SU-DHL-6 (cell line): ENCODE data around the gene KLHL2.

Experiments used
- H2AFZ ChIP-seq: fragments of 200-600 bp; sonication (generic); 2 replicates; pipeline ENCODE4 v1.6.1; 2014; ENCODE audit warnings: low read depth, mild to moderate bottlenecking, moderate library complexity, mixed read lengths, antibody characterized with exemption, low read length; ENCODE audit not compliant: severe bottlenecking
- H3F3A ChIP-seq: fragments of 200-600 bp; shearing (Covaris generic); 2 replicates; pipeline ENCODE4 v1.6.0; 2016; ENCODE audit warnings: antibody characterized with exemption, mild to moderate bottlenecking; ENCODE audit not compliant: insufficient read depth
- H3K27ac ChIP-seq: fragments of 200-600 bp; sonication (generic); 2 replicates; pipeline ENCODE4 v1.5.1; 2016; ENCODE audit warnings: low read depth, mild to moderate bottlenecking, low read length, moderate library complexity, mixed read lengths
- H3K27me3 ChIP-seq: fragments of 200-600 bp; sonication (generic), shearing (Covaris generic); 2 replicates; pipeline ENCODE4 v1.6.0; 2014; ENCODE audit warnings: mild to moderate bottlenecking, low read length
- H3K36me3 ChIP-seq: fragments of 200-600 bp; sonication (generic); 2 replicates; pipeline ENCODE4 v1.6.1; 2014; ENCODE audit warnings: mild to moderate bottlenecking, low read length, mixed read lengths
- H3K4me2 ChIP-seq: fragments of 300-600, 200-600 bp; shearing (Covaris generic), sonication (generic); 2 replicates; pipeline ENCODE4 v1.6.0; 2014; ENCODE audit warnings: low read length, low read depth, mild to moderate bottlenecking; ENCODE audit not compliant: poor library complexity, severe bottlenecking
- H3K4me3 ChIP-seq: fragments of 200-600 bp; sonication (generic); 2 replicates; pipeline ENCODE4 v1.5.1; 2014; ENCODE audit warnings: antibody characterized with exemption, low read length, mild to moderate bottlenecking, mixed read lengths; ENCODE audit not compliant: insufficient read depth, poor library complexity, severe bottlenecking
- H3K79me2 ChIP-seq: fragments of 200-600 bp; sonication (generic); 2 replicates; pipeline ENCODE4 v1.6.1; 2014; ENCODE audit warnings: mild to moderate bottlenecking, low read length, moderate library complexity; ENCODE audit not compliant: insufficient read depth
- H3K9ac ChIP-seq: fragments of 200-600 bp; sonication (generic); 2 replicates; pipeline ENCODE4 v1.7.0; 2014; ENCODE audit warnings: mild to moderate bottlenecking, low read length
- H3K9me2 ChIP-seq: fragments of 200-600 bp; sonication (generic); replicated peaks from 2 replicates; pipeline ENCODE4 v1.6.1; 2014; ENCODE audit warnings: low read length; ENCODE audit not compliant: insufficient read depth
- H3K9me3 ChIP-seq: fragments of 200-600 bp; sonication (generic); 2 replicates; pipeline ENCODE4 v1.6.1; 2014; ENCODE audit warnings: low read length, mixed read lengths; ENCODE audit not compliant: insufficient read depth
- H4K20me1 ChIP-seq: fragments of 200-600 bp; sonication (generic); 2 replicates; pipeline ENCODE4 v1.6.1; 2014; ENCODE audit warnings: low read depth, mild to moderate bottlenecking, antibody characterized with exemption, low read length, moderate library complexity, mixed read lengths
- EZH2phosphoT487 ChIP-seq: fragments of 200-600 bp; sonication (generic), shearing (Covaris generic); conservative IDR thresholded peaks from 2 replicates; pipeline ENCODE4 v1.6.1; 2018; ENCODE audit warnings: mild to moderate bottlenecking, antibody characterized with exemption, low read length, moderate library complexity, mixed read lengths
- TF ChIP-seq, protein P1 (sequence below): fragments of 200-600 bp; sonication (generic); IDR thresholded peaks from one replicate; pipeline ENCODE4 v1.5.1; 2017; ENCODE audit warnings: antibody characterized with exemption, mild to moderate bottlenecking, low read length, moderate library complexity; ENCODE audit not compliant: insufficient read depth, poor library complexity, severe bottlenecking

The KLHL2 gene

DNA sequence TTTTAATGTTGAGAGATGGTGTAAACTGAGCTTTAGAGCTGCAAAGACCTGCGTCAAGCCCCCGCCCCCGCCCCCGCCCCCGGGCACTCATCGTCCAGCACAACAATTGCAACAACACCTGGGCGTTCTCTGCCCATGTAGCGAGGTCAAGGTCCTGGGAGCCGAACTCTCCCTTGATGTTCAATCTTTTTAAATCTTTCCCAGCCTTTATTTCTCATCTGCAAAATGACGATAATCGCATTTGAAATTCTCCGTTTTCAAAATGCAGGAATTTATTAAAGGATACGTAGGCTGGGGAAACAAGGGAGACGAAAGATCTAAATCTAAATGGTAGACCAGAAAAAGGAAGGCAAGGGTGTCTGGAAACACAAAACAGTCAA, 119.5 kb downstream of the KLHL2 start:
- Histone ChIP-seq H3K9ac (peak overlapping the region; percentile 62), H3K4me3 (peak overlapping the region; percentile 85), H3K9me3 (no peaks in the 10 kb centered on the region), H3K79me2 (peaks cover 43% of the 10 kb centered on the region), H3K27me3 (no peaks in the 10 kb centered on the region), H3K4me2 (peak overlapping the region; percentile 92), H4K20me1 (peaks cover 25% of the 10 kb centered on the region), H3K36me3 (peaks cover 15% of the 10 kb centered on the region), H2AFZ (peak overlapping the region; percentile 81), H3K9me2 (no peaks in the 10 kb centered on the region), H3K27ac (peak overlapping the region; percentile 84), H3F3A (peaks cover 7% of the 10 kb centered on the region; the same call in 1 of the 2 replicates)
- TF ChIP-seq, protein P1, sequence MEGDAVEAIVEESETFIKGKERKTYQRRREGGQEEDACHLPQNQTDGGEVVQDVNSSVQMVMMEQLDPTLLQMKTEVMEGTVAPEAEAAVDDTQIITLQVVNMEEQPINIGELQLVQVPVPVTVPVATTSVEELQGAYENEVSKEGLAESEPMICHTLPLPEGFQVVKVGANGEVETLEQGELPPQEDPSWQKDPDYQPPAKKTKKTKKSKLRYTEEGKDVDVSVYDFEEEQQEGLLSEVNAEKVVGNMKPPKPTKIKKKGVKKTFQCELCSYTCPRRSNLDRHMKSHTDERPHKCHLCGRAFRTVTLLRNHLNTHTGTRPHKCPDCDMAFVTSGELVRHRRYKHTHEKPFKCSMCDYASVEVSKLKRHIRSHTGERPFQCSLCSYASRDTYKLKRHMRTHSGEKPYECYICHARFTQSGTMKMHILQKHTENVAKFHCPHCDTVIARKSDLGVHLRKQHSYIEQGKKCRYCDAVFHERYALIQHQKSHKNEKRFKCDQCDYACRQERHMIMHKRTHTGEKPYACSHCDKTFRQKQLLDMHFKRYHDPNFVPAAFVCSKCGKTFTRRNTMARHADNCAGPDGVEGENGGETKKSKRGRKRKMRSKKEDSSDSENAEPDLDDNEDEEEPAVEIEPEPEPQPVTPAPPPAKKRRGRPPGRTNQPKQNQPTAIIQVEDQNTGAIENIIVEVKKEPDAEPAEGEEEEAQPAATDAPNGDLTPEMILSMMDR, result no peak
- no peak for TF ChIP-seq EZH2phosphoT487

DNA sequence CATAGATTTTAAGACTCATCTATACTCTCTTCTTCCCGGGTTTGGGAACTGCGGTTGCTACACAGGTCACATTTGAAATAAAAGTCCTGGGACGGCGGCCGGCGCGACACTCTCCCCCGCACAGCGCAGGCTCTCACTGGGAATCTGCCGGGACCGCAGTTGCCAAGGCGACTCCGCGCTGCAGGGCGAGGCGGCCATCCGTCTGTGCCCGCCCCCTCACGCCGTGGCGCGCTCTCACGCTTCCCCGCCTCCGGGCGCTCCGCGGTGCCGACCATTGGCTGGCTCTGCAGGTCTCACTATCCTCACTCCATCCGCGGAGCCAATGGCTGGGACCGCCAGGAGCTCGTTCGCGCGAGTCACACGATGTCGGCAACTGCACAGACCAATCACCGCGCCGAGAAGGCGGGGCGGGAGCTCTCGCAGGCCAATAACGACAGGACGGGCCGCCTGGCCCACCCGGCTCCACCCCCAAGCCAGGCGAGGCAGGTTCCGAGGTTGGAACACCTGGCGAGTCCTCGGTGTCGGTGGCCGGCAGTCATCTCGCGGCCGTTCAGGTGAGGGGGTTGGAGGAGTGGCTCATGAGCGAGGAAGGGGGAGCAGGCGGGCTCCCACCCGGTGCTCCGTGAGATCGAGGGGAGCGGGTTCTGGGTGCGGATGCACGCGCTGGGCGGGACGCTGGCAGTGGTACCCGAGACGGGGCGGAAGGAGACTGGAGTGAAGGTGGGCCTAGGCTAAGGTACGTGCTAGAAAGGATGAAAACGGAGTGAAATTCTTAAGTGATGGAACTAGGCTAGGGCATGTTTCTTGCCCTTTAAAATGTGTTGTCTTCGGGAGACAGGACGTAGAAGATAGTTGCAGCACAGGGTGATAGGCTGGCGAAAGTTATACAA, 120.1 kb downstream of the KLHL2 start, which contains the start of gene MSMO1:
TSS of gene MSMO1 (plus strand) at position 459 of the 890 bp plus-strand sequence. CDS start 5,702 bp downstream, outside the sequence.
- Histone ChIP-seq H3K27me3 (no peaks in the 10 kb centered on the region), H3K4me2 (peak within 1 kb of the TSS; percentile 92), H3K36me3 (peaks cover 20% of the 10 kb centered on the region), H4K20me1 (peaks cover 32% of the 10 kb centered on the region), H3K79me2 (peaks cover 49% of the 10 kb centered on the region), H3K4me3 (peak within 1 kb of the TSS; percentile 85), H3K27ac (peak within 1 kb of the TSS; percentile 85), H2AFZ (peak within 1 kb of the TSS; percentile 81), H3K9me2 (no peaks in the 10 kb centered on the region), H3K9ac (peak within 1 kb of the TSS; percentile 72), H3F3A (peaks cover 10% of the 10 kb centered on the region; the same call in 1 of the 2 replicates), H3K9me3 (no peaks in the 10 kb centered on the region)
- no peak for TF ChIP-seq EZH2phosphoT487
- TF ChIP-seq, protein P1, result no peak

DNA sequence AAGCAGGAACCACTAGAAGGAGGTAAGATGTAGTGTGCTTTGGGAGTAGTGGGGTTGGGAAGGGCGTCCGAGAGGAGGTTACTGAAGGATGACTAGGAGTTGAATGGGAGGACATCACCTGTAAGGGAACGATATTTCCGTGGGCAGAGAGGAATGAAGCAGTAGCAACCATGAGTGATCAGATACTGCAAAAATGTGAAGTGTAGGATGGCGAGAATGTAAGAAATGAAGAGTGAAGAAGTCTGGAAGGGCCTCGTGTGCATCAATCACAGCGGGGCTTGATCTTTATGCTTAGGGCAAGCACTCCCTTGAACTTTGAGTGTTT, 120.7 kb downstream of the KLHL2 start:
- H2AFZ ChIP-seq, result peak overlapping the region; percentile 29
- H3F3A ChIP-seq, result peaks cover 10% of the 10 kb centered on the region; the same call in 1 of the 2 replicates
- TF ChIP-seq EZH2phosphoT487, result no peak
- TF ChIP-seq, protein P1, result no peak
- H3K4me2 ChIP-seq, result peak overlapping the region; percentile 84
- H3K27ac ChIP-seq, result peak overlapping the region; percentile 85
- H3K27me3 ChIP-seq, result no peaks in the 10 kb centered on the region
- H3K4me3 ChIP-seq, result peak overlapping the region; percentile 74
- peak overlapping the region; percentile 72 for H3K9ac ChIP-seq
- peaks cover 56% of the 10 kb centered on the region for H3K79me2 ChIP-seq
- H3K9me2 ChIP-seq, result no peaks in the 10 kb centered on the region
- peaks cover 26% of the 10 kb centered on the region for H3K36me3 ChIP-seq
- H3K9me3 ChIP-seq, result no peaks in the 10 kb centered on the region
- H4K20me1 ChIP-seq, result peaks cover 38% of the 10 kb centered on the region
